ENCODE results near the gene CFAP46. TPM values are rescaled to one million over a fixed set of nuclear protein-coding genes. Genes with fewer than 3 reads are reported as not detected.

The CFAP46 gene
- total and polyA plus RNA-seq, 2 experiments from 2014 or later: 3.1 to 5.4 TPM

DNA sequence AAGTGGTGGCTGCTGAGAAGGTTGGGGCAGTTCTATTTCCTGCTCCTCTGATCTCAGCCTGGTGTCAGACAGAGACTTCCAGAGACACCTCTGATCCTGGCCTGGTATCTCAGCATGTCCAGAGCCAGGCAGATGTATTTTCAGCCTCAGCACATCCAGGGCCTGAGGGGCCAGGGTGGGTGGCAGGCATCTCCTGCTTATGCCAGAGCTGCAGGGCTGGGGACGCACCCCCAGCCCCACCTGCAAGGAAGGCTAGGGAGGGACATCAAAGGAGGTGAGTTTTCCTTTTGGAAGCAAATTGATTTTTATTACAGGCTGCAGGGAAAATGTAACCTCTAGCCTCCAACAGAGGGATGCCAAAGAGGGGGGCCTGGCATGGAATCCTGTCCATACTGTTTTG lies 36.7 kb downstream of the CFAP46 start:
- ATAC-seq (no peak), DNase-seq (ENCODE audit: low spot score) (no peak)
- Histone ChIP-seq H3K27ac (ENCODE audit: low read depth) (no peak overlapping the region), H3K27me3 (ENCODE audit: insufficient read depth) (no peaks in the 10 kb centered on the region), H3K36me3 (ENCODE audit: insufficient read depth) (no peaks in the 10 kb centered on the region), H3K9me2 (ENCODE audit: insufficient read depth) (no peaks in the 10 kb centered on the region), H3K4me3 (no peak overlapping the region), H3K4me2 (no peak overlapping the region), H3K4me1 (ENCODE audit: insufficient read depth) (no peaks in the 10 kb centered on the region), H2AFZ (no peak overlapping the region), H3F3A (replicated peaks; ENCODE audit: low read depth) (no peaks in the 10 kb centered on the region), H4K20me1 (replicated peaks; ENCODE audit: insufficient read depth) (no peaks in the 10 kb centered on the region), H3K79me2 (replicated peaks; ENCODE audit: insufficient read depth) (no peaks in the 10 kb centered on the region)
- Mint-ChIP-seq H3K4me3 (no peak overlapping the region), H3K36me3 (ENCODE audit: low read depth) (peaks cover 6% of the 10 kb centered on the region; the same call in 1 of the 3 replicates), H3K27me3 (ENCODE audit: insufficient read depth, low read depth, poor library complexity) (no peaks in the 10 kb centered on the region), H3K9me3 (peaks cover 9% of the 10 kb centered on the region), H3K27ac (no peak overlapping the region), H3K4me1 (peaks cover 14% of the 10 kb centered on the region)
- TF ChIP-seq ZNF114 (CRISPR knock-in tag; IDR thresholded peaks at IDR 0.05): no peak
- TF ChIP-seq POLR2AphosphoS5 (IDR thresholded peaks at IDR 0.05; ENCODE audit: low read depth): no peak
- TF ChIP-seq STAT1 (IDR thresholded peaks at IDR 0.05; ENCODE audit: unreplicated experiment): no peak
- TF ChIP-seq, protein P1, sequence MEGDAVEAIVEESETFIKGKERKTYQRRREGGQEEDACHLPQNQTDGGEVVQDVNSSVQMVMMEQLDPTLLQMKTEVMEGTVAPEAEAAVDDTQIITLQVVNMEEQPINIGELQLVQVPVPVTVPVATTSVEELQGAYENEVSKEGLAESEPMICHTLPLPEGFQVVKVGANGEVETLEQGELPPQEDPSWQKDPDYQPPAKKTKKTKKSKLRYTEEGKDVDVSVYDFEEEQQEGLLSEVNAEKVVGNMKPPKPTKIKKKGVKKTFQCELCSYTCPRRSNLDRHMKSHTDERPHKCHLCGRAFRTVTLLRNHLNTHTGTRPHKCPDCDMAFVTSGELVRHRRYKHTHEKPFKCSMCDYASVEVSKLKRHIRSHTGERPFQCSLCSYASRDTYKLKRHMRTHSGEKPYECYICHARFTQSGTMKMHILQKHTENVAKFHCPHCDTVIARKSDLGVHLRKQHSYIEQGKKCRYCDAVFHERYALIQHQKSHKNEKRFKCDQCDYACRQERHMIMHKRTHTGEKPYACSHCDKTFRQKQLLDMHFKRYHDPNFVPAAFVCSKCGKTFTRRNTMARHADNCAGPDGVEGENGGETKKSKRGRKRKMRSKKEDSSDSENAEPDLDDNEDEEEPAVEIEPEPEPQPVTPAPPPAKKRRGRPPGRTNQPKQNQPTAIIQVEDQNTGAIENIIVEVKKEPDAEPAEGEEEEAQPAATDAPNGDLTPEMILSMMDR (conservative IDR thresholded peaks at IDR 0.05; ENCODE audit: low read depth in 2 of 2): no peak
- no peak for TF ChIP-seq EZH2 (IDR thresholded peaks at IDR 0.05; ENCODE audit: low read depth, unreplicated experiment)
- TF ChIP-seq NANOG (IDR thresholded peaks at IDR 0.05; ENCODE audit: borderline replicate concordance): no peak
- TF ChIP-seq, protein P2, sequence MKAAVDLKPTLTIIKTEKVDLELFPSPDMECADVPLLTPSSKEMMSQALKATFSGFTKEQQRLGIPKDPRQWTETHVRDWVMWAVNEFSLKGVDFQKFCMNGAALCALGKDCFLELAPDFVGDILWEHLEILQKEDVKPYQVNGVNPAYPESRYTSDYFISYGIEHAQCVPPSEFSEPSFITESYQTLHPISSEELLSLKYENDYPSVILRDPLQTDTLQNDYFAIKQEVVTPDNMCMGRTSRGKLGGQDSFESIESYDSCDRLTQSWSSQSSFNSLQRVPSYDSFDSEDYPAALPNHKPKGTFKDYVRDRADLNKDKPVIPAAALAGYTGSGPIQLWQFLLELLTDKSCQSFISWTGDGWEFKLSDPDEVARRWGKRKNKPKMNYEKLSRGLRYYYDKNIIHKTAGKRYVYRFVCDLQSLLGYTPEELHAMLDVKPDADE (IDR thresholded peaks at IDR 0.05): no peak

DNA sequence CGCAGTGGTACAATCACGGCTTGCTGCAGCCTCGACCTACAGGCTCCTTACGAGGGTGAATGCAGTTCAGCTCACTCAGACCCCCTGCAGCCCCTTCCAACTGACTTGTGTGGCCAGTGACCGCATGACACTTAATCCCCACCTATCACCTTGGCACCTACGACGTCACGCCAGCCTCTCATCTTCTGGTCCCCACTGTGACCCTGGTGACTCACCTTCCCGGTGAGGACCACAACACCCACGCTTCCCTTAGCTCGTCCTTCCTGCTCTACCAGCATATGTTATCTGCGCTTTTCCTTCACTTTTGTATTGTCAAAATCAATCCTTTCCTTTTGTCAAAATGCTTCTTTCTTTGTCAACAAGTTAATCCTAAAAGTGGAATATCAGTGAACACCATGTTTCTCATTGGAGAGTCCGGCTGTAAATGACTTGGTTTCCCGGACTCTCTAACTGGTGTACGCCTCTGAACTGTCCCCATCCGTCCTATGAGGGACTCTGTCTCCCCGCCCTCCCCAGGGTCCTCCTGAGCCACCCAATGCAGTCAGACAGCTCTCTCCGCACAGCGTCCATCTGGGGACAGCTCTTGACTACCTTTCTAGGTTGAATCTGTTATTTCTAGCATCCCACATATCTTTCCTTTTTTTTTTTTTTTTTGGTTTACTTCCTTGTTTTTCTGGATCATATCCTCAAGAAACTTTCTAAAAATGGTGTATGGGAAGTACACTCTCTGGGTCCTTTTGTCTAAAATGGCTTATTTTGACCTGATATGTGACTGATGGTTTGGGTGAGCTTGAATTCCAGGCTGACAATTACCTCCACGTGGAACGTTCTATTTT lies 37.3 kb downstream of the CFAP46 start:
- Histone ChIP-seq H3K4me1 (ENCODE audit: insufficient read depth) (no peaks in the 10 kb centered on the region), H3K27ac (ENCODE audit: low read depth) (no peak overlapping the region), H2AFZ (no peak overlapping the region), H3F3A (replicated peaks; ENCODE audit: low read depth) (no peaks in the 10 kb centered on the region), H3K9me2 (ENCODE audit: insufficient read depth) (no peaks in the 10 kb centered on the region), H3K4me2 (no peak overlapping the region), H3K36me3 (ENCODE audit: insufficient read depth) (no peaks in the 10 kb centered on the region), H3K4me3 (no peak overlapping the region), H3K27me3 (ENCODE audit: insufficient read depth) (no peaks in the 10 kb centered on the region), H4K20me1 (replicated peaks; ENCODE audit: insufficient read depth) (no peaks in the 10 kb centered on the region), H3K79me2 (replicated peaks; ENCODE audit: insufficient read depth) (no peaks in the 10 kb centered on the region)
- H3K4me1 Mint-ChIP-seq: peaks cover 10% of the 10 kb centered on the region
- H3K27me3 Mint-ChIP-seq (ENCODE audit: insufficient read depth, low read depth, poor library complexity): no peaks in the 10 kb centered on the region
- H3K9me3 Mint-ChIP-seq: peaks cover 14% of the 10 kb centered on the region
- H3K36me3 Mint-ChIP-seq (ENCODE audit: low read depth): peaks cover 7% of the 10 kb centered on the region; the same call in 1 of the 3 replicates
- no peak for DNase-seq (ENCODE audit: low spot score)
- H3K27ac Mint-ChIP-seq: no peak overlapping the region
- H3K4me3 Mint-ChIP-seq: no peak overlapping the region
- no peak for ATAC-seq
- TF ChIP-seq, protein P3, sequence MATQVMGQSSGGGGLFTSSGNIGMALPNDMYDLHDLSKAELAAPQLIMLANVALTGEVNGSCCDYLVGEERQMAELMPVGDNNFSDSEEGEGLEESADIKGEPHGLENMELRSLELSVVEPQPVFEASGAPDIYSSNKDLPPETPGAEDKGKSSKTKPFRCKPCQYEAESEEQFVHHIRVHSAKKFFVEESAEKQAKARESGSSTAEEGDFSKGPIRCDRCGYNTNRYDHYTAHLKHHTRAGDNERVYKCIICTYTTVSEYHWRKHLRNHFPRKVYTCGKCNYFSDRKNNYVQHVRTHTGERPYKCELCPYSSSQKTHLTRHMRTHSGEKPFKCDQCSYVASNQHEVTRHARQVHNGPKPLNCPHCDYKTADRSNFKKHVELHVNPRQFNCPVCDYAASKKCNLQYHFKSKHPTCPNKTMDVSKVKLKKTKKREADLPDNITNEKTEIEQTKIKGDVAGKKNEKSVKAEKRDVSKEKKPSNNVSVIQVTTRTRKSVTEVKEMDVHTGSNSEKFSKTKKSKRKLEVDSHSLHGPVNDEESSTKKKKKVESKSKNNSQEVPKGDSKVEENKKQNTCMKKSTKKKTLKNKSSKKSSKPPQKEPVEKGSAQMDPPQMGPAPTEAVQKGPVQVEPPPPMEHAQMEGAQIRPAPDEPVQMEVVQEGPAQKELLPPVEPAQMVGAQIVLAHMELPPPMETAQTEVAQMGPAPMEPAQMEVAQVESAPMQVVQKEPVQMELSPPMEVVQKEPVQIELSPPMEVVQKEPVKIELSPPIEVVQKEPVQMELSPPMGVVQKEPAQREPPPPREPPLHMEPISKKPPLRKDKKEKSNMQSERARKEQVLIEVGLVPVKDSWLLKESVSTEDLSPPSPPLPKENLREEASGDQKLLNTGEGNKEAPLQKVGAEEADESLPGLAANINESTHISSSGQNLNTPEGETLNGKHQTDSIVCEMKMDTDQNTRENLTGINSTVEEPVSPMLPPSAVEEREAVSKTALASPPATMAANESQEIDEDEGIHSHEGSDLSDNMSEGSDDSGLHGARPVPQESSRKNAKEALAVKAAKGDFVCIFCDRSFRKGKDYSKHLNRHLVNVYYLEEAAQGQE (IDR thresholded peaks at IDR 0.05; ENCODE audit: unreplicated experiment): no peak
- TF ChIP-seq EZH2phosphoT487 (IDR thresholded peaks at IDR 0.05; ENCODE audit: unreplicated experiment) (no peak), POLR2AphosphoS5 (IDR thresholded peaks at IDR 0.05; ENCODE audit: low read depth) (no peak)
- TF ChIP-seq, protein P2 (IDR thresholded peaks at IDR 0.05): no peak
